Measurements from ENCODE around the gene SCRT2.

DNA sequence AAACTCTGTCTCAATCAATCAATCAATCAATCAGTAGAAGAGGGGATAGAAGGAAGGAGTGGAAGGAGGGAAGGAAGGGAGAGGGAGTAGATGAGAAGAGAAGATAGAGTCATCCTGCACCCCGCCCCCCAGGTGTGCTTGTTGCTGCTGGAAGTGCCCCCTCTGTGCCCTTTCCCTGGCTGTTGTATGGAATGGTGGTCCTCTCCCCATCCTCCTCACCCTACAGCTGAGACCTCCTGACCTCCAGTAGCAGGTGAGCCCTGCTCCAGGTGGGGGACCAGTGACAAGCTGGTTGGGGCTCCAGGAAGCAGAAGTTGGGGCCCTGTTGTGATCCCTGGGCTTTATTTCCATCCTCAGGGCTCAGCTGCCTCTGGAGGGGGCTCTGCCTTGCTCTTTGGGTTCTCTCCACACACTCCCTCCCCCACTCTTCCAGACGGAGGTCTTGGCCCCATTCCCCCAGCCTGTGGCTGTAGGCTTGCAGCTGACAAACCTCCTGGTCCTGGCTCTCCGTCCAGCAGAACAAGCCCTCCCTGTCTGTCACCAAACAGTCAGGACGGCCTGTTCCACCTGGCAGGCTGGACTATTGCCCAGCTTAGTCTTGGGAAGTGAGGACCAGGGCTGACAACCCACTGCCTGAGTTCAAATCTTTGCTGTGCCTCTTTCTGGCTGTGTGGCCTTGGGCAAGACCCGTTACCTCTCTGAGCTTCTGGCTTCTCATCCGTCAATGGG lies 26.0 kb upstream of the SCRT2 start:
- TF ChIP-seq GATA3 (IDR thresholded peaks at IDR 0.05; ENCODE audit: low read depth, low read length): no peak
- no peak for TF ChIP-seq GATA2 (IDR thresholded peaks at IDR 0.05; ENCODE audit: low read depth, low read length)

All from SH-SY5Y (cell line).